ENCODE results near the gene GEMIN7. TPM values are rescaled to one million over a fixed set of nuclear protein-coding genes. Genes with fewer than 3 reads are reported as not detected.

GEMIN7 gene
- total RNA-seq, 1 donor from 2014 or later: 7.3 TPM

DNA sequence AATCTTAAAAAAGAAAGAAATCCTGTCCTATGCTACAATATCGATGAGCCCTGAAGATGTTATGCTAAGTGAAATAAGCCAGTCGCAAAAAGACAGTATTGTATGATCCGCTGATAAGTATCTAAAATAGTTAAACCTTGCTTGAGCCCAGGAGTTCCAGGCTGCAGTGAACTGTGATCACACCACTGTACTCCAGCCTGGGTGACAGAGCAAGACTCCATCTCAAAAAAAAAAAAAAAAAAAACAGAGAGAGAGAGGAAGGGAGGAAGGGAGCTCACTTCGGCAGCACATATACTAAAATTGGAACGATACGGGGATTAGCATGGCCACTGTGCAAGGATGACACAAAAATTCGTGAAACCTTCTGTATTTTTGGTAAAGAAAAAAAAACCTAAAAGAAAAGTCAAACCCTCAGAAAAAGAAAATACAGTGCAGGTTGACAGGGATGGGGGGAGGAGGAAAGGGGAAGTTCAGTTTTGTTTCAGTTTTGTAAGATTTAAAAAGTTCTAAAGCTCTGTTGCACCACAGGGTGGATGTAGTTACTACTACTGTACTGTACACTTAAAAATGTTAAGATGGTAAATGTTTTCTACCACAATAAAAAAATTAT is 31.8 kb upstream of the GEMIN7 start:
- no peaks in the 10 kb centered on the region for H3K27me3 Mint-ChIP-seq (ENCODE audit: insufficient read depth, low read depth)
- TF ChIP-seq EZH2 (IDR thresholded peaks at IDR 0.05): no peak
- TF ChIP-seq CTCF (IDR thresholded peaks at IDR 0.05): no peak
- H4K20me1 ChIP-seq (ENCODE audit: low read depth): peaks cover 92% of the 10 kb centered on the region
- no peak overlapping the region for H3K4me2 ChIP-seq
- no peak overlapping the region for H3K9ac ChIP-seq
- no peak for DNase-seq (ENCODE audit: low spot score)
- peaks cover 11% of the 10 kb centered on the region for H3K36me3 Mint-ChIP-seq
- no peaks in the 10 kb centered on the region for H3K36me3 ChIP-seq
- no peak overlapping the region for H3K27ac ChIP-seq
- no peaks in the 10 kb centered on the region for H3K27me3 ChIP-seq
- no peak overlapping the region for H3K4me3 ChIP-seq
- H3K9me3 ChIP-seq (ENCODE audit: low read depth): no peaks in the 10 kb centered on the region
- no peak overlapping the region for H3K27ac Mint-ChIP-seq
- no peaks in the 10 kb centered on the region for H3K9me3 Mint-ChIP-seq
- H3F3A ChIP-seq (ENCODE audit: low read depth): no peaks in the 10 kb centered on the region
- H2AFZ ChIP-seq (replicated peaks): no peak overlapping the region
- H3K4me1 Mint-ChIP-seq: no peaks in the 10 kb centered on the region
- H3K4me3 Mint-ChIP-seq: no peak overlapping the region
- H3K4me1 ChIP-seq: no peaks in the 10 kb centered on the region
- peaks cover 94% of the 10 kb centered on the region for H3K79me2 ChIP-seq (ENCODE audit: low read depth)

DNA sequence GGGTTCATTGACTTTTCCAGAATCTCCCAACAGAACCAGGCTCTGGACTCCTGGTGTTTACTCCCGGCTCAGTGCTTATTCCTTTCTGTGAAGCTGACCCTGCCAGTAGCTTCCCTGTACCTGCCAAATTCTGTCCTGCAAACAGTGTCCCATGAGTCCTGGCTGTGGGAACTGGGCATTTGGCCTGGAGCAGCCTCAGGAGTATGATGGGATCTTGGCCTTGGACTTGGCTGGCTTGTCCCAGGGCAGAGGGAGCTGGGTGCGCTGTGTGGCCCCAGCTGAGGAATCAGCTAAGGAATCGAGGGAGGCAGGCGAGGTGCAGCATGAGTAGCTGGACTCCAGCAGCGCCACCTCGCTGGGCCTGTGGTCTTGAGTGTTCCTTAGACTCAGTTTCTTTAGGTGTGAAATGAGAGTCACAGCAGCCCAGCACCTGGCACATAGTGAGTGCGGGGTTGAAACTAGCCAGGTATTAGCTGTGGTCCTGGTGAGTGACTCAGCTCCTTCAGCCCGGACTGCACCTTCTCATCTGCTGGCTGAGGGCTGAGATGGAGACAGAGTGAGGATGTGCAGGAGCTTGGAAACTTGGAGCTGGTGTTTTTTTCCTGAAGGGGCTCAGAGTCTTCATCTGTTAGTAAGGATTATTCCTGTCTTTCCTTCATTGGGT is 29.9 kb upstream of the GEMIN7 start:
- Histone ChIP-seq H3K27me3 (no peaks in the 10 kb centered on the region), H3K36me3 (no peaks in the 10 kb centered on the region), H3K4me3 (no peak overlapping the region), H3K4me1 (no peaks in the 10 kb centered on the region), H3K79me2 (ENCODE audit: low read depth) (peaks cover 77% of the 10 kb centered on the region), H3F3A (ENCODE audit: low read depth) (no peaks in the 10 kb centered on the region), H4K20me1 (ENCODE audit: low read depth) (peaks cover 84% of the 10 kb centered on the region), H3K9ac (no peak overlapping the region), H3K27ac (no peak overlapping the region), H3K9me3 (ENCODE audit: low read depth) (no peaks in the 10 kb centered on the region), H3K4me2 (no peak overlapping the region), H2AFZ (replicated peaks) (no peak overlapping the region)
- peaks cover 14% of the 10 kb centered on the region for H3K36me3 Mint-ChIP-seq
- TF ChIP-seq EZH2phosphoT487 (IDR thresholded peaks at IDR 0.05) (no peak), EZH2 (IDR thresholded peaks at IDR 0.05) (no peak), CTCF (IDR thresholded peaks at IDR 0.05) (no peak)
- H3K27me3 Mint-ChIP-seq (ENCODE audit: insufficient read depth, low read depth): peaks cover 2% of the 10 kb centered on the region
- H3K4me1 Mint-ChIP-seq: no peaks in the 10 kb centered on the region
- no peaks in the 10 kb centered on the region for H3K9me3 Mint-ChIP-seq
- no peak for DNase-seq (ENCODE audit: low spot score)
- H3K27ac Mint-ChIP-seq: no peak overlapping the region
- H3K4me3 Mint-ChIP-seq: no peak overlapping the region

DNA sequence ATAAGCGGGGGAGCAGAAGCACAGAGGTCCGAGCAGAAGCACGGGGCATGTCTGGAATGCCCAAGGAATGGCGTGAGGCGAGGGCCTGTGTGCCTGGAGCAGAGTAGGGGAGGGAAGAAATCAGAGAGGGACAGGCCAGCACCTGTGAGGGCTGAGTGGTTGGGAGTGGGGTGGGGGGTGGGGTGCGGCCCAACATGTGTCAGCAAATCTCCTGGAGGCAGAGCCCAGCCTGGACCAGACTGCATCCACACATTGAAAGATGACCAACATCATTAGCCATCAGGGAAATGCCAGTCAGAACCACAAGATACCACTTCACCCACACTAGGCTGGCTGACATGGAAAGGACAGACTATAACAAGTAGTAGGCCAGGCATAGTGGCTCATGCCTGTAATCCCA is 29.0 kb upstream of the GEMIN7 start:
- no peaks in the 10 kb centered on the region for H3K9me3 Mint-ChIP-seq
- TF ChIP-seq EZH2 (IDR thresholded peaks at IDR 0.05) (no peak), CTCF (IDR thresholded peaks at IDR 0.05) (no peak), EZH2phosphoT487 (IDR thresholded peaks at IDR 0.05) (no peak)
- H3K27ac Mint-ChIP-seq: no peak overlapping the region
- DNase-seq (ENCODE audit: low spot score): no peak
- H3K36me3 Mint-ChIP-seq: peaks cover 14% of the 10 kb centered on the region
- Histone ChIP-seq H3K9me3 (ENCODE audit: low read depth) (no peaks in the 10 kb centered on the region), H3K79me2 (ENCODE audit: low read depth) (peaks cover 69% of the 10 kb centered on the region), H3K27ac (no peak overlapping the region), H3K9ac (no peak overlapping the region), H3K27me3 (no peaks in the 10 kb centered on the region), H3F3A (ENCODE audit: low read depth) (no peaks in the 10 kb centered on the region), H2AFZ (replicated peaks) (no peak overlapping the region), H3K36me3 (no peaks in the 10 kb centered on the region), H3K4me2 (no peak overlapping the region), H3K4me3 (no peak overlapping the region), H3K4me1 (no peaks in the 10 kb centered on the region), H4K20me1 (ENCODE audit: low read depth) (peaks cover 76% of the 10 kb centered on the region)
- no peak overlapping the region for H3K4me3 Mint-ChIP-seq
- H3K27me3 Mint-ChIP-seq (ENCODE audit: insufficient read depth, low read depth): peaks cover 2% of the 10 kb centered on the region
- H3K4me1 Mint-ChIP-seq: no peaks in the 10 kb centered on the region

All from neural progenitor cell (in vitro differentiated cells).